Right lobe of liver (tissue), 4 donors: Measurements from ENCODE around the gene PDCD1.

ENCODE experiments used
- POLR2A ChIP-seq: fragments of 450-650 bp; IDR thresholded peaks from one replicate; pipeline ENCODE4 v1.6.1; 2017; ENCODE audit warnings: antibody characterized with exemption, mild to moderate bottlenecking
- TF ChIP-seq, protein P1 (sequence below), 4 donors: fragments of 200-600 bp in 3 of 4; fragments of 450-650 bp in 1 of 4; IDR thresholded peaks; one replicate each; pipeline versions ENCODE4 v1.5.1 to v1.8.0; 2016 to 2022; ENCODE audit warnings: antibody characterized with exemption in 4 of 4, mild to moderate bottlenecking in 2 of 4
- donor health status: DM: no; HTN: no; CAD: no.
- donor health status: DM: no; HTN: no; CAD: no.
- donor health status: DM: no; HTN: yes; CAD: no.

DNA sequence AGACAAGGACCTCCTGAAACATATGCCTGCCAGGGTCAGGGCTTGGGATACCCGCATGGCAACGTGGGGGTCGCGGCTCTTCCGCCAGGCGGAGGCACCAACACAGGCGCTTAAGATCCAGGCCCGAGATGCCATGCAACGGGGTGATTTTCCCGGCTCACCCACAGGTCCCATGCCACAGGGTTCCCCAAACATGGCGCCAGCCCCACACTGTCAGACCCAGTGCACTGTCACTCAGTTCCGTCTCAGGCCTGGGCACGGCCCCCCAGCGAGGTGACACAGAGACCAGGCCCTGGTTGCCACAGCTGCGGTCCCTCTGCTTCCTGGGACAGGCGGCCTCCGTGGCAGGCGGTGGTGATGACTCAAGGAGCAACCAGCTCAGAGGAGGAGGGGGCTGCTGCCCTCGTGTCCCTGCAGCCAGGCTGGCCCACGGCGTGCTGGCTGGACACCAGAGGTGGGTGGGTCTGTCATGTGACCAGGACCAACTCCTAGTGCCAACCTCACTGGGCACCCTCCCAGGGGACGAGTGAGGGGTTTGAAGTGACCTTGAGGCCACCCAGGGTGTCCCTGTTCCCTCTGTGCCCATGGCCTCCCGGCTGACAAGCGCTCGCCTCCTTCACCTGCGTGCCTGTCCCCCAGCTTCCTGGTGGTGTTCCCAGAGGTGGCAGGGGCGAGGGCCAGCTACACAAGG lies 4.9 kb downstream of the PDCD1 start:
- TF ChIP-seq, protein P1, sequence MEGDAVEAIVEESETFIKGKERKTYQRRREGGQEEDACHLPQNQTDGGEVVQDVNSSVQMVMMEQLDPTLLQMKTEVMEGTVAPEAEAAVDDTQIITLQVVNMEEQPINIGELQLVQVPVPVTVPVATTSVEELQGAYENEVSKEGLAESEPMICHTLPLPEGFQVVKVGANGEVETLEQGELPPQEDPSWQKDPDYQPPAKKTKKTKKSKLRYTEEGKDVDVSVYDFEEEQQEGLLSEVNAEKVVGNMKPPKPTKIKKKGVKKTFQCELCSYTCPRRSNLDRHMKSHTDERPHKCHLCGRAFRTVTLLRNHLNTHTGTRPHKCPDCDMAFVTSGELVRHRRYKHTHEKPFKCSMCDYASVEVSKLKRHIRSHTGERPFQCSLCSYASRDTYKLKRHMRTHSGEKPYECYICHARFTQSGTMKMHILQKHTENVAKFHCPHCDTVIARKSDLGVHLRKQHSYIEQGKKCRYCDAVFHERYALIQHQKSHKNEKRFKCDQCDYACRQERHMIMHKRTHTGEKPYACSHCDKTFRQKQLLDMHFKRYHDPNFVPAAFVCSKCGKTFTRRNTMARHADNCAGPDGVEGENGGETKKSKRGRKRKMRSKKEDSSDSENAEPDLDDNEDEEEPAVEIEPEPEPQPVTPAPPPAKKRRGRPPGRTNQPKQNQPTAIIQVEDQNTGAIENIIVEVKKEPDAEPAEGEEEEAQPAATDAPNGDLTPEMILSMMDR (IDR thresholded peaks at IDR 0.05) = no peak
- TF ChIP-seq POLR2A = no peak
